CD14-positive monocyte (primary cell): ENCODE data around the gene QSOX2. TPM values are rescaled to one million over a fixed set of nuclear protein-coding genes. Genes with fewer than 3 reads are reported as not detected.

Experiments
- DNase-seq, 3 donors: peaks; one replicate each; pipeline ENCODE4 v3.0.0-alpha.2; 2011 to 2022
- H2AFZ ChIP-seq: 2 replicates; pipeline ENCODE4 v1.6.0; 2012; ENCODE audit warnings: mild to moderate bottlenecking, low read depth, low read length, inconsistent platforms; ENCODE audit not compliant: insufficient read depth, poor library complexity, severe bottlenecking
- H3K27ac ChIP-seq, 2 donors: 1 replicate in 1 of 2; 2 replicates in 1 of 2; pipeline ENCODE4 v1.5.1; 2012 to 2013; ENCODE audit warnings: low read length in 2 of 2, control low read depth in 1 of 2, inconsistent platforms in 1 of 2, low read depth in 1 of 2, mild to moderate bottlenecking in 1 of 2
- H3K27me3 ChIP-seq, 2 donors: one replicate each; pipeline versions ENCODE4 v1.6.0 to v1.6.1; 2011 to 2013; ENCODE audit warnings: low read length in 2 of 2; ENCODE audit not compliant: control insufficient read depth in 2 of 2, insufficient read depth in 2 of 2
- H3K36me3 ChIP-seq, 2 donors: replicated peaks in 1 of 2; 1 replicate in 1 of 2; 2 replicates in 1 of 2; pipeline versions ENCODE4 v1.5.1 to v1.6.1; 2012 to 2013; ENCODE audit warnings: low read length in 2 of 2, control low read depth in 1 of 2, inconsistent platforms in 1 of 2, mild to moderate bottlenecking in 1 of 2; ENCODE audit not compliant: insufficient read depth in 2 of 2, control insufficient read depth in 1 of 2
- H3K4me1 ChIP-seq, 2 donors: 1 replicate in 1 of 2; 2 replicates in 1 of 2; pipeline versions ENCODE4 v1.5.1 to v1.6.1; 2012 to 2013; ENCODE audit warnings: low read length in 2 of 2, control low read depth in 1 of 2, inconsistent platforms in 1 of 2, mild to moderate bottlenecking in 1 of 2, moderate library complexity in 1 of 2; ENCODE audit not compliant: insufficient read depth in 2 of 2, control insufficient read depth in 1 of 2
- H3K4me2 ChIP-seq: replicated peaks from 2 replicates; pipeline ENCODE3; 2012; ENCODE audit warnings: low read length, moderate library complexity, mild to moderate bottlenecking; ENCODE audit not compliant: poor library complexity, severe bottlenecking; ENCODE audit errors: extremely low read depth
- H3K4me3 ChIP-seq, 3 experiments: fragments of 200-600 bp in 1 of 3; sonication (generic) in 1 of 3; replicated peaks in 1 of 3; 1 replicate in 2 of 3; 2 replicates in 1 of 3; pipeline ENCODE4 v1.5.1; 2011 to 2013; ENCODE audit warnings: low read length in 3 of 3, mild to moderate bottlenecking in 3 of 3, control low read depth in 2 of 3, low read depth in 2 of 3, inconsistent platforms in 1 of 3, moderate library complexity in 1 of 3
- H3K79me2 ChIP-seq: 2 replicates; pipeline ENCODE4 v1.6.0; 2012; ENCODE audit warnings: mild to moderate bottlenecking, control low read depth, inconsistent platforms, low read length, moderate library complexity; ENCODE audit not compliant: insufficient read depth
- H3K9ac ChIP-seq: 2 replicates; pipeline ENCODE4 v1.6.0; 2017; ENCODE audit warnings: low read length, mild to moderate bottlenecking; ENCODE audit not compliant: insufficient read depth, poor library complexity, severe bottlenecking
- H3K9me3 ChIP-seq, 2 donors: replicated peaks in 1 of 2; 1 replicate in 1 of 2; 2 replicates in 1 of 2; pipeline versions ENCODE4 v1.5.1 to v1.6.1; 2012 to 2013; ENCODE audit warnings: low read length in 2 of 2, control low read depth in 1 of 2; ENCODE audit not compliant: control insufficient read depth in 1 of 2, insufficient read depth in 1 of 2
- H4K20me1 ChIP-seq: 2 replicates; pipeline ENCODE4 v1.6.0; 2012; ENCODE audit warnings: mild to moderate bottlenecking, low read length, control low read depth, moderate library complexity; ENCODE audit not compliant: insufficient read depth
- H3K27ac Mint-ChIP-seq, 7 donors: one replicate each; pipeline ENCODE4 v1.8.0; 2020; ENCODE audit warnings: mild to moderate bottlenecking in 7 of 7, mixed read lengths in 7 of 7, moderate library complexity in 6 of 7, inconsistent platforms in 2 of 7
- H3K27me3 Mint-ChIP-seq, 3 donors: one replicate each; pipeline ENCODE4 v1.8.0; 2021 to 2022; ENCODE audit warnings: low read depth in 3 of 3, mild to moderate bottlenecking in 3 of 3, mixed read lengths in 3 of 3, moderate library complexity in 3 of 3, inconsistent platforms in 1 of 3
- H3K36me3 Mint-ChIP-seq, 2 donors: one replicate each; pipeline ENCODE4 v1.8.0; 2020; ENCODE audit warnings: mixed read lengths in 2 of 2, inconsistent platforms in 1 of 2, mild to moderate bottlenecking in 1 of 2
- H3K4me1 Mint-ChIP-seq: one replicate; pipeline ENCODE4 v1.8.0; 2020; ENCODE audit warnings: mild to moderate bottlenecking, mixed read lengths
- H3K4me3 Mint-ChIP-seq, 2 donors: one replicate each; pipeline ENCODE4 v1.8.0; 2020; ENCODE audit warnings: mild to moderate bottlenecking in 2 of 2, mixed read lengths in 2 of 2, moderate library complexity in 1 of 2
- H3K9me3 Mint-ChIP-seq, 7 donors: one replicate each; pipeline ENCODE4 v1.8.0; 2020 to 2022; ENCODE audit warnings: mixed read lengths in 7 of 7, mild to moderate bottlenecking in 6 of 7, moderate library complexity in 6 of 7, inconsistent platforms in 2 of 7
- CTCF ChIP-seq: fragments of 200-600 bp; IDR thresholded peaks from one replicate; pipeline ENCODE4 v1.8.0; 2022; ENCODE audit warnings: antibody characterized with exemption, mild to moderate bottlenecking
- WGBS: methylation state at CpG from one replicate; pipeline ENCODE4 v1.1.5; 2013; ENCODE audit warnings: missing lambda C conversion rate; ENCODE audit not compliant: insufficient coverage; 5-methylcytosine and 5-hydroxymethylcytosine counted together
- intact Hi-C, 2 donors: fragments of 100-400 bp; cut with micrococcal nuclease; formaldehyde crosslinking; loops; one replicate each; pipeline versions ENCODE4 v1.15.0 to v1.15.1; 2023
- polyA plus RNA-seq, 3 donors: library from polyadenylated mRNA; depleted of rRNA in 1 of 3; unstranded in 2 of 3; stranded (reverse) in 1 of 3; fragments of 300-500 nt in 2 of 3; fragments of >200 nt in 1 of 3; fragmentation: Illumina TruSeq in 2 of 3; gene quantifications; 1 replicate in 2 of 3; 2 replicates in 1 of 3; pipeline ENCODE4 v1.2.3, GENCODE V29; 2012 to 2021

The QSOX2 gene
- polyA plus RNA-seq, 3 donors = 0.03 to 8.4 (median 0.17) TPM

- no peak overlapping the region for H2AFZ ChIP-seq
- intact Hi-C loops = loop anchor here in 1 of 2 donors (5.0 to 10.0 kb wide), 2 partner anchors 112 to 680 kb away; no protein-coding TSS in a partner anchor
These were observed 38.7 kb upstream of the QSOX2 start for GRCh38 chr9:136284311-136284710.

More at GRCh38 chr9:136284311-136284710, 38.7 kb upstream of the QSOX2 start:
- TF ChIP-seq CTCF = peak; percentile 6
- no peak overlapping the region for H3K4me3 ChIP-seq
- peaks cover 8 to 14% (median 14%) of the 10 kb centered on the region in 3 donors for H3K27me3 Mint-ChIP-seq
- no peaks in the 10 kb centered on the region for H3K4me1 ChIP-seq
- H3K36me3 Mint-ChIP-seq = no peaks in the 10 kb centered on the region
- H3K4me2 ChIP-seq = no peak overlapping the region
- H3K27ac Mint-ChIP-seq = no peak overlapping the region
- no peaks in the 10 kb centered on the region for H3K36me3 ChIP-seq
- H3K9ac ChIP-seq = no peak overlapping the region
- H3K4me1 Mint-ChIP-seq = no peaks in the 10 kb centered on the region
- WGBS = 89% methylated on average over 22 of the region's 22 CpGs
- H4K20me1 ChIP-seq = no peaks in the 10 kb centered on the region
- H3K9me3 ChIP-seq = no peaks in the 10 kb centered on the region
- no peaks in the 10 kb centered on the region for H3K79me2 ChIP-seq
- no peak for DNase-seq
- no peak overlapping the region for H3K27ac ChIP-seq
- H3K27me3 ChIP-seq = no peaks in the 10 kb centered on the region
- H3K9me3 Mint-ChIP-seq = peaks cover 0 to 2% (median 0%) of the 10 kb centered on the region in 7 donors
- no peak overlapping the region for H3K4me3 Mint-ChIP-seq
